HG02973 (cell line): Measurements from ENCODE around the gene SIGLEC9.

ENCODE experiments used
- ATAC-seq: cut with Tn5 transposase; IDR thresholded peaks from one replicate; pipeline ENCODE4 v1.9.1; 2021; ENCODE audit warnings: moderate library complexity; ENCODE audit not compliant: unreplicated experiment

SIGLEC9 gene

DNA sequence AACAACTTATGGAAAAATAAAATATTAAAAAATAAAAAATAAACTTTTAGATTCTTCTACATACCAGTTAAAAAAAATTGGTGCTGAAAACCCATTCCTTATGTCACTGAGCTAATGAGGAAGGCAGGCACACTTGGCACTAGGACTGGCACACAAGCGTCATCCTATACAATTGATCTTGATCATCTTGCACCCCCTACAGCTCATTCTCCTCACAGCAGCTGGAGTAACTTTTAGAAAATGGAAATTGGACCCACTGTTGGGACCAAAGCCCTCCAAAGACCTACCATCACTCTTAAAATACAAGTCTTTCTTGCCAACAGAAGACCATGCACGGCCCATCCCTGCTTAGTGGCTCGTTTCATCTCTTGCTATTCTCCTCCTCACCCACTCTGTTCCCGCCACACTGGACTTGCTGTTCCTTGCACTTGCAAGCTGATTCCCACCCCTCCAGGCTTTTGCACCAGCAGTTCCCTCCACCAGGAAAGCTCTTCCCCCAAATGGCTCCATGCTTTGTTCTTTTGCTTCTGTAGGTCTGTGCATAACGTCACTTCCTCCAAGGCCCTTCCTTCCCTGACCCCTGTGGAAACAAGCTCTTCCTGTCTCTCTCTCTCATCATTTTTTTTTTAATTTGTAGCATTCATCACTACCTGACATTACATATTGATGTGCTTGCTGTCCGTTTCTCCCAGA is 28.1 kb upstream of the SIGLEC9 start:
- ATAC-seq = no peak

DNA sequence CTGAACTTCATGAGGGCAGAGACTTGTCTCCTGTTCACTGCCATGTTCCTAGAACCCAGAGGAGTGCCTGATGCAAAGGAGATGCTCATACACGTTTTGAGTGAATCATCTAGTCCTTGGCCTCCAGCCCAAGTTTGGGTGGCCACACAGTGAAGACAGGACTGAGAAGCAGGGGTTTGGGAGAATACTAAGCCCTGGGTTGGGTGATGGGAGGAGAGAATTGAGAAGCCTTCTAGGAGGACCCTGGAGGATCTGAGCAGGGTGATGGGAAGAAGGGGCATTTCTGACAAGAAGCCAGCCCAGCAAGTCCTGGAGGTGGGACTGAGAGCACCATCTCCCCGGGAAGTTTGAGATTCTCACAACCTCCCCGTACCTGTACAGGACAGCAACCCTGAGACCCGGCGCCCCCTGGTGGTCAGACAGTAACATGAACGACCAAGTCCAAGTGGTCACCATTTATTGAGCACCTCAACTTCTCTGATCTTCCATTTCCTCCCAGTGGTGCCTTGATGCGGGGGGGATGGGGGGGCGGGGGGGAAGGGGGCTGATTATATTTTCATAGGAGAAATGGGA is 27.5 kb upstream of the SIGLEC9 start:
- no peak for ATAC-seq

DNA sequence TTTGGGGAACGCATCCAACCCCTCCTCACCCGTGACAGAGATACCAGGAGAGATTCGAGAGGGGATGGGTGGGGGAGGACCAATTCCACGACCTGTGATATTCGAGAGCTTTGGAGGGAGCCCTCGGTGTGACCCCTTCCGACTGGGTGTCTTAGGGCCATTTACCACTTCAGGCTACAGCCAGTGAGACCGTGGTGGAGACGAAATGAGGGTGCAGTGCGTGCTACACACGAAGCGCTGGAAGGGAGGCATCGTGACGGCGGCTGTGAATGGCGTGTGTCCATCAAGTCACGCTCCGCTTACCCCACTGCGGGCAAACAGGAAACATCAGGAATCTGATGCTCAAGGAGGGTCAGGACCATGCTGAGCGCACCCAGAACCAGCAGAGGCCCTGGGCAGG is 26.9 kb upstream of the SIGLEC9 start:
- ATAC-seq = no peak

DNA sequence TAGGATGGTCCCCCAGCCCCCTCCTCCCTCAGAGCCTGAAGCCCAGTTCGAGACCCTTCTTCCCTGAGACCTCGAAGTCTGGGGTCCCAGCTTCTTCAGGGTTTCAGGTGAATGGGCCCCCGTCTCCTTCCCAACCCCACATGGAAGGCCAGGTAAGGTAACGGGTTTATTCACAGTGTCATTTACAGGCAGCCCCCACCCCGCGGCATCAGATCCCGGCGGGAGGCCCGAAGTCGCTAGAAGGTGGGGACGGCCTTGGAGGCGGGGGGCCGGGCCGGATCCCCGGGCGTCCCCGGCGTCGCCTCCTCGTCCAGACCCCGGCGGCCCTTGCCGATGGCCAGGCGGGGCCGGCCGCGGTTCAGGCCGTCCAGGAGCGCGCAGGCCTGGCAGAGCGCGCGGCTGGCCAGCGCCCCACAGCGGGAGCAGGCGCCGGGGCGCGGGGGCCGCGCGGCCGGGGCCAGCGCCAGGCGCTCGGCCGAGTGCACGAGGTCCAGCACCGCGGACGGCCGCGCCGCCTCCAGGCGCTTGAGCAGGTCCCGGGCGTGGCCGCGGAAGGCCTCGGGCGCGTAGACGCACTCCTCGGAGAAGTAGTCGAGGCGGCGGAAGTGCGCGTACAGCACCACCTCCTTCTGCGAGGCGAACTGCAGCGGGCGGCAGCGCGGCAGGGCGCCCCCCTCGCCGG is 26.2 kb upstream of the SIGLEC9 start:
- ATAC-seq = no peak

DNA sequence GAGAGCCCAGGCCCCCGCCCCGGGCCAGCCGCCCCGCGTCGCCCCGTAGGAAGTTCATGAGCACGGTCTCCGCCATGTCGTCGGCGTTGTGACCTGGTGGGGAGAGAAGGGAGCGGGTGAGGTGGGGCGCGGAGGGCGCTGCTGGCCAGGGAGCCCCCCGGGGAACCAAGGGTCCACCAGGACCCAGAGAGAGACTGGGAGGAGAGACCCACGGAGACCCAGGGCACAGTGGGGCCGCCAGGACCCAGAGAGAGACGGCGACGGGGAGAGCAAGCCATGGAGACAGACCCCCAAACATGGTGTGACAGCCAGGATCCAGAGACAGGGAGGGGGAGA is 25.7 kb upstream of the SIGLEC9 start:
- ATAC-seq = no peak

DNA sequence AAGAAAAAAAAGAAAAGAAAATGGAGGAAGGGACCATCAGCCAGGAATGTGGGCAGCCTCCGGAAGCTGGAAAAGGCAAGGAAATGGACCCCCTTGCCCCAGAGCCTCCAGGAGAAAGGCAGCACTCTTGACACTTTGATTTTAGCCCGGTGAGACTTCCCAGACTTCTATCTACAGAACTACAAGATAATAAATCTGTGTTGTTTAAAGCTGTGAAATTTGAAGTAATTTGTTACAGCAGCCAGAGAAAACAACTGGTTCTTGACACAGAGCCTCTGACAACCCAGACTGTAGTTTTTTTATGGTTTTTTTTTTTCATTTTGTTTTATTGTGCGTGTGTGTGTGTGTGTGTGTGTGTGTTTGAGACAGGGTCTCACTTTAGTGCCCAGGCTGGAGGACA is 24.1 kb upstream of the SIGLEC9 start:
- ATAC-seq = no peak

DNA sequence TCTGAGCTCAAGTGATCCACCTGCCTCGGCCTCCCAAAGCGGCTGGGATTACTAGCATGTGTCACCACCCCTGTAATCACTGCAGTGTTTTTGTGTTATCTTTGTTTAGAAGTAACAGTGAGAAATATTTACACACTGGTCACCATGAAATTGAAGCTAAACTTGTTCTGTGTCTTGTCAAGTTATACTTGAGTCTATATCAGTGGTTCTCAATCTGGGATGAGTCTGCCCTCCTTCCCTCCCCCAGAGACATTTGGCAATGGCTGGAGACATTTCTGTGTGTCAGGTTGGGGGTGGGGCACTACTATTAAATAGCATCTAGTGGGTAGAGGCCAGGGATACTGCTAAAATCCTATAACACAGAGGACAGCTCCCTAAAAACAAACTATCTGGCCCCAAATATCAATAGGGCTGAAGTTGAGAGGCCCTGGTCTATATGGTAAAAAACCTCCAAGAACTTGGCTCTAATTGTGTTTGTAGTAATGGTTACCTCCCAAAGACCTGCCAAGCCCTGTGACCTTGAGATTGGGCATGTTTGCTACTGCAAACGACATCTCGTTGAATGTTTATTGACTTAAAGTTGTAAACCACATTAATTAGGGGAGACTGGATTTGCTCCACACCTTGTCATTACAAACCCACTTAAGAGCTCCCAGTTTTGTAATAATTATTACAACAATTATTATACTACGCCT is 23.4 kb upstream of the SIGLEC9 start:
- ATAC-seq = no peak

DNA sequence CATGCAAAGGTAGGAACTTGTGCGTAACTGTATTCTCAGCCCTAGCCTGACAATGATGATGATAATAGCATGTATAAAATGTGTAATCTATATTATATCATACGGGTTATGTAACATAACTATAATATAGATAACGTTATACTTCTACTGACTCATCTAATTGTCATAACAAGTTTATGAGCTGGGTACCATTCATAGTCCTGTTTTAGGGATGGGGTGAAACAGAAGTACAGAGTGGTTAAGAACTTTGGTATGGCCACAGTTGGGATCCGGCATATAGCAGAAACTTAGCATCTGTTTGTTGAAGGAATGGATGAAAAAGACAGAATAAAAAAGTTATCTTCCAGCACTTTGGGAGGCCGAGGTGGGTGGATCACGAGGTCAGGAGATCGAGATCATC is 21.7 kb upstream of the SIGLEC9 start:
- no peak for ATAC-seq

DNA sequence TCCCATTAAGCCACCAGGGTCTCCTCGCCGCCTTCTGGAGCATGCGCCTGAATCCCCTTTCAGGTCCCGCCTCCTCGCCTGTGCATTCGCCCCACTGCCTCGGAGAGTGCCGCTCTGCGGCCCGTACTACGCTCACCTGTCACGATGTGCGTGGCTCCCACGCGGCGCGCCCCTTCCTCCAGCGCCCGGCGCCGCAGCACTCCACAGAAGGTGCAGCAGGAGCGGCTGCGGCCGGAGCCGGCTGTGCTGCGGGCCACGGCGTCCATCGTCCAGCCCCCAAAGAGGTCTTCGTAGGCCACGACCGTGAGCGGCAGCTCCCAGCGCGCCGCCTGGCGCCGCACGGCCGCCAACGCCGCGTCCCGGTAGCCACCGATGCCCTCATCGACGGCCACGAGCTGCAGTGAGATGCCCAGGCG is 20.8 kb upstream of the SIGLEC9 start:
- no peak for ATAC-seq

DNA sequence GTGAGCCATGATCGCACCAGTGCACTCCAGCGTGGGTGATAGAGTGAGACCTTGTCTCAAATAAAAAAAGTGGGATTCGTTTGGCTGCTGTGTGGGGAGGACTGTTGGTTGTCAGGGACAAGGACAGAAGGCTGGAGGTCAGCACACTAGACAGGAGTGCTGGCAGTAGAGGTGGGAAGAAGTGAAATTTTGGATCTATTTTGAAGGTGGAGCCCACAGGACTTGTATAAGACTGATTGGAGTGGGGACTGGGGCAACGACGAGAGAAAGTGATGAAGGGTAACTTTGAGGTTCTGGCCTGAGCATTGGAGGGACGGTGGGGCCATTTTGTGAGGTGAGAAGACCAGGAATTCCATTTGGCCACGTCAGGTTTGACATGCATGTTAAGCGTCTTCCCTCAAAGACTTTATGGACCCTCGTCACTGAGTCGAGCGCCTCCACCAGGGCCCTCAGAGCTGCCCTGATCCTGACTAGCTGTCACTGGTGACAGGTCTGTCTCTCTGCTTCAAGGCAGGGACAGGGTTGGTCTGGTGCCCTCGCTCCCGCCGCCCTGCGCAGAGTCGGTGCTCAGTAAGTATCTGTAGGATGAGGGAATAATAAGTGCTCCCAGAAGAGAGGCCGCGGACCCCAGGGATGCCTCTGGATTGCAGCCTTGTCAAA is 17.2 kb upstream of the SIGLEC9 start:
- ATAC-seq = no peak

DNA sequence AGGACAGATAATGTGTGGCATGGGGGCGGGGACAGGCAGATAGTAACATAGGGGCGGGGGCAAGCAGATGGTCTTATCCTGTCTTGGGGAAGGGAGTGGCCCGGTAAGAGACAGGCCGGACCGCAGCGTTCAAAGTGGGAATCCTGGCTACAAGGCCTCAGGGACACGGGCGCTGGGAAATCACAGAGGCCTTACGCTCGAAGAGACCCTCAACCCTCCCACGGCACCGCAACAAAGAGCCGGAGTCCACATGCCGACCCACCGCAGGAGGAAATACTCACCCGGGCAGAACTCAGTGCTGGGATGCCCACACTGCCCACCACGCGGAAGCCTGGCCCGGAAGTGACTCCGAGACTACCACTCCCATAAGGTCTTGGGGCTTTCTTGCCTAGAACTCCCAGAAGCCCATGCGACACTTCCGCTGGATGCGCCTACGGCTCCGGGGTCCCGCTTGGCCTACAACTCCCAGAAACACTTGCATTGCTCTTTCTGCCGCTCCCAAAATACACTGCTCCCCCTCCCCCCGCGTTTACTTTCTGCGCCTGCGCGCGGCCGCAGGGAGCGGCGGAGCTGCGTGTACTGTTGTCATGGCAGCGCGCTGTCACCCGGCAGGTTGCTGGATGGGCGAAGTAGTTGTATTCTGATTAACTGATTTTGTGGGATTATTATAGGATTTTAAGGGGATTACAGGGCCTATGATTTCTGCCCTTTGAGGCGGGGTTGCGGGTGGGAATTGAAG is 16.5 kb upstream of the SIGLEC9 start, which contains the start of gene CTU1:
Gene CTU1 (minus strand): TSS at position 344 of the 739 bp plus-strand sequence. CDS start 3,840 bp downstream, outside the sequence.
- peak; percentile 91 for ATAC-seq

DNA sequence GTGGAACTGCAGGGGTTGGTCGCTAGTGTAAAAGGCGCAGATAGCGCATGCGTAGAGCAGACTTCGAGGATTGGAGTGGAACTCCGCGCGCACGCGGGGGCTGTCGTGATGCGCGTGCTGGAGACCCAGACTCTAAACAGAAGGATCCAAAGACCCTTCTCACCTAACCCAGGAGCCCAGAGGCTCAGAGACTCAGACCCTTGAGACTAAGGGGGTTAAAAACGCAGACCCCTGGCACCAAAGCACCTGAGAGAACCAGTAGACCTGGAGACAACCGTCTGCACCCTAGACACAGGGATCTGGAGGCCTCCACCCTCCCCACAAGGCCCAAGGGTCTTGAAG is 15.9 kb upstream of the SIGLEC9 start:
- peak; percentile 18 for ATAC-seq

DNA sequence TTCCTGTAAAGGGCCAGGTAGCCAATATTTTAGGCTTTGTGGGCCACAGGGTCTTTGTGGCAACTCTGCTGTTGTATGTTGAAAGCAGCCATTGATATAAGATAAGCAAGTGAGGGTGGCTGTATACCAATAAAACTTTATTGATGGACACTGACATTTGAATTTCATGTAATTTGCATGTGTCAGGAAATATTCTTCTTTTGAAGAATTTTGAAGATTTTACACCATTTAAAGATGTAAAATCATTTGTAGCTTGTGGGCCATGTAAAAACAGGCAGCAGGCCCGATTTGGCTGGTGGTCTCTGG is 14.1 kb upstream of the SIGLEC9 start:
- no peak for ATAC-seq

DNA sequence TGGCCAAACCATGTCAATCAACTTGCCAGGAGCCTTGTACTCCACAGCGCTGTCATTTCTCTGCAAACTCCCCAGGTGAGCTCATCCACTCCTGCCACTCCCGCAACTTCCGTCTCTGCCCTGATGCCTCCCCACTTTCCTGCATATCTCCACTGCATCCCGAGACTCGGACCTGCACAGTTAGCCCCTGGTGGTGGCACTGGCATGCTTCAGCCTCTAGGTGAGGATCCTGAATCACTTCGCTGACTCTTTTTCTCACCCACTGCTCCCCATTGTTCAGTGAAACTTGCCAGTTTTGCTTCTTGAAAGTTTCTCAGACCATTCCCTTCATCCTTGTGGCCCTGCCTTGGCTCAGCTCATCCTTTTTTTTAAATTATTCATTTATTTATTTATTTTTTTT is 13.1 kb upstream of the SIGLEC9 start:
- no peak for ATAC-seq

DNA sequence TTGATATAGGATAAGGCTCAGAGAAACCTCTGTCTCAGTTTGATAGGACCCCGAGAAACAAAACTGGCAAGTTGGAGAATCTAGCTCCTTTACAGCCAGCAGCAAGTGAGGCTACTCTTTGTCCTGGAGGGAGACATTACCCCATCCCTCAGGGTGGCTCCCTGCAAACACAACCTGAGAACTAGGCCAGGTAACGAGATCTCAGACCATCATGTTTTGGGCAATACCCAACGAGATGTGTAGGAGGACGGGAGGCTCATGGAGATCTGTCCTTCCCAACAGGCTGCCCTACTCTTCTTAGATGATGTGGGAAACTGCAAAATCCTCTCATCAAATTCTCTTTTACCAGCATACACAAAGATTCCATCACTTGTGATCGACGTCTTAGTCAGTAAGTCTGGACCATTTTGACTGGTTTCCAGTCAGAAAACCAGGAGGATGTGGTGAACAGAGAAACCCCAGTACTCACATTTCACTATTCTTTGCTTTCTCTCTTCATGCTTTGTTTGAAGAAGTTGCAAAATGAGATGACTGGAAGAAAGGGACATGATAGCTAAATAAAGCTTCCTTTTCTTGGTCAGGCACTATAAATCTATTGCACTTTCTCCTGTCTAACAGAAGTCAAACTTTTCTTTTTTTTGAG is 10.5 kb upstream of the SIGLEC9 start:
- no peak for ATAC-seq

DNA sequence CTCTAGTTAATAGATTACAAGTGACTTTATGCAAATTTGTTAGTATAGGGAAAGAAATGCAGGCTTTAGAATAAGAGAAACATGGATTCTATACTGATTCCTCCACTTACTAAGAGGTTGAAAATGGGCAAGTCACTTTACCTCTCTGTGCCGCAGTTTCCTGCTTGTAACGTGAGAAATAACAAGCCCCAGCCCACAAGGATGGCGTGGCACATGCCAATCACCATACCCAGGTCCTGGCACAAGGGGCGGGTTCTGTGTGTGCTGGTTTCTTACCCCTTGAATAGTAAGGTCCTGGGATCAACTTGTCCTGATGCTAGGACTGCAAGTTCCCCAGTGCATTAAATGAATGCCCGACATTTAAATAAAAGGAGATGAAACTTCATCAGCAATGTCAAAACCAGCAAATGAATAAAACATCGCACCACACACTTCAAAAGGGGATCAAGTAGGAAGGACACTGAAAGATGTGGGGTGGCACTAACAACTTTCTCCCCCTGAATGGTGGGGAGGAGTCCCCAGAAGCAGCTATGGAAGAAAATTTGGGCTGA is 7.9 kb upstream of the SIGLEC9 start:
- ATAC-seq = no peak

DNA sequence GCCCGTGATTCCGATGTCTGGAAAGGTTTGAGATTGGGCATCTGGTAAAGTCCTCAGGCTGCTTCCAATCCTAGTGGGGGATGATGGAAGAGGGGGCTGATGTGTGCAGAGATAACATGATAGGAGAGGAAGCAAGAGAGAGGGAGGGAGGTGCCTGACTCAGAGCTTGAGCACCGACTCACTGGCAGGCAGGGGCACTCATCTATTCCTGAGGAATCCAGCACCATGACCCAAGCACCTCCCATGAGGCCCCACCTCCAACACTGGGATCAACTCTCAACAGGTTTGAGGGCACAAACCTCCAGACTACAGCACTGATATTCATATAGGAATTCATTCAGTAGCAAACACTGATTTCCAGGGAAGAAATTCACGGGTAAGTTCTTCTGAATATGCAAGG is 5.6 kb upstream of the SIGLEC9 start:
- no peak for ATAC-seq

DNA sequence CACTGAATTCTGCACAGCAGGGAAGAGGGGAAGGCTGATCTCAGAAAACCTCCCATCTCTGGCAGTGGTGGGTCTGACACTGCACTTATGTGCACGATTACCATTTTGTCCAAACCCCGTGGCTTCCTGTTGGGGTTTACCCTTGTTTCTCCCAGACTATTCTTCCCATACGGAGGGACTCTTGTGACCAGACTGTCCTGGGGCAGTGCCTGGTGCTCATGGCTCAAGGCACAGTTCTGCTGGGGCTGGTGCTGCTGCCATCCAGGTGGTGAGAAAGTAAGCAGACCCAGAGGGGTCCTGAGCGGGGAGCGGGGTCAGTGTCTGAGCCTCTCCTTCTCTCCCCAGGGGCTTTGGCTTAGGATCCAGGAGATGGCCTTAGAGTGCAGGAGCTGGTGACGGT is 5.1 kb upstream of the SIGLEC9 start:
- no peak for ATAC-seq

DNA sequence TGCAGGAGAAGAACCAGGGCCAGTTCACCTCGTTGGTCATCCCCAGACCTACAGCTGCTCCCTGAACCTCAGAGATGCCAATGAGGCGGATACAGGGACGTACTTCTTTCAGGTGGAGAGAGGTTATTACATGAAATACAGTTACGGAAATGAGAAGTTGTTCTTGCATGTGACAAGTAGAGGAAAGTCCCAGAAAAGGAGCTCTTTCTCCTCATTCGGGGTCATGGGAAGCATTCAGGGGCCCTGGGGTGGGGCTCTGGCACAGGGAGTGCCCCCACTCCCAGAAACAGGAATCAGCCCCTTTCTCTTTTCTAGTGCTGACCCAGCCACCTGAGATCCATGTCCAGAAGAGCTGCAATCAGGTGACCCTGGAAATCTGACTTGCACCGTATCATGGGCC is 4.5 kb upstream of the SIGLEC9 start:
- ATAC-seq = no peak

DNA sequence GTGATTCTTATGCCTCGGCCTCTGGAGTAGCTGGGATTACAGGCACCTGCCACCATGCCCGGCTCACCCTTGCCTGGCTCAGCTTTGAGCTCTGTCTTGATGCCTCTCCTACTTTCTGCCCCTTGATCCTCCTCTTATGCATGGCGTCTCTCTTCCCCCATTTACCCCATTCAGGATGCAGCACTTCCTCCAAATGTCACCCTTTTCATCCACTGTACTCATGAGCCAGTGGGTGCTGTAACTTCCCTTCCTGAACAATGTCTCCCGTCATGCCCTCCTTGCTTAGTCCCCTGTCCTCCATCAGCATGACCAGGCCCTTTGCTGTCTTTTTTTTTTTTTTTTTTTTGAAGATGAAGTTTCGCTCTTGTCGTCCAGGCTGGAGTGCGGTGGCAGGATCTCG is 3.4 kb upstream of the SIGLEC9 start:
- ATAC-seq = no peak
